IPS-15b (cell line): ENCODE measurements around the gene PM20D1.

Experiments
- H3K27me3 ChIP-seq: one replicate; pipeline ENCODE4 v1.6.1; 2013; ENCODE audit warnings: low read length; ENCODE audit not compliant: control insufficient read depth, insufficient read depth
- H3K36me3 ChIP-seq: one replicate; pipeline ENCODE4 v1.6.1; 2013; ENCODE audit warnings: low read length; ENCODE audit not compliant: control insufficient read depth, insufficient read depth
- H3K4me1 ChIP-seq: one replicate; pipeline ENCODE4 v1.6.1; 2013; ENCODE audit warnings: mild to moderate bottlenecking, low read length; ENCODE audit not compliant: control insufficient read depth, insufficient read depth
- H3K4me3 ChIP-seq: one replicate; pipeline ENCODE4 v1.5.1; 2013; ENCODE audit warnings: low read depth, low read length
- H3K9ac ChIP-seq: one replicate; pipeline ENCODE4 v1.6.1; 2013; ENCODE audit warnings: low read depth, mild to moderate bottlenecking, low read length
- H3K9me3 ChIP-seq: one replicate; pipeline ENCODE4 v1.6.1; 2013; ENCODE audit warnings: mild to moderate bottlenecking, low read length; ENCODE audit not compliant: control insufficient read depth, insufficient read depth

PM20D1 gene

DNA sequence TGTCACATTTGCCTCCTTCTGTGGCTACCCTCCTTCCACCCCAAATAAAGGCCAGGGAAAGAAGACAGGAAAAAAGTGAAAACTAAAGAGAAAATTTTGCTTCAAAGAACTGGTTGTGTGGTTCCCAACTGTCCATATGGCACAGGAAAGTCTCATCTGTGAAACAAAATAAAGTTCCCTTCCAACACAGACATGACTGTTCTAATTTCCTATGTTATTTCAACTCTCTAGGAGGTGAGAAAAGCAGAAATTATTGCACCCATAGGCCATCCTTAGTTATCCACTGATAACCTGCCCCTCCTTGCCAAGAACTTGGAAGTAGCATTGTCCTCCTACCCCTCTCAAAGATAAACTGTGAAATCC, 66.5 kb downstream of the PM20D1 start:
- Histone ChIP-seq H3K4me1 (no peaks in the 10 kb centered on the region), H3K4me3 (no peak overlapping the region), H3K9me3 (no peaks in the 10 kb centered on the region), H3K27me3 (no peaks in the 10 kb centered on the region), H3K36me3 (no peaks in the 10 kb centered on the region), H3K9ac (no peak overlapping the region)

DNA sequence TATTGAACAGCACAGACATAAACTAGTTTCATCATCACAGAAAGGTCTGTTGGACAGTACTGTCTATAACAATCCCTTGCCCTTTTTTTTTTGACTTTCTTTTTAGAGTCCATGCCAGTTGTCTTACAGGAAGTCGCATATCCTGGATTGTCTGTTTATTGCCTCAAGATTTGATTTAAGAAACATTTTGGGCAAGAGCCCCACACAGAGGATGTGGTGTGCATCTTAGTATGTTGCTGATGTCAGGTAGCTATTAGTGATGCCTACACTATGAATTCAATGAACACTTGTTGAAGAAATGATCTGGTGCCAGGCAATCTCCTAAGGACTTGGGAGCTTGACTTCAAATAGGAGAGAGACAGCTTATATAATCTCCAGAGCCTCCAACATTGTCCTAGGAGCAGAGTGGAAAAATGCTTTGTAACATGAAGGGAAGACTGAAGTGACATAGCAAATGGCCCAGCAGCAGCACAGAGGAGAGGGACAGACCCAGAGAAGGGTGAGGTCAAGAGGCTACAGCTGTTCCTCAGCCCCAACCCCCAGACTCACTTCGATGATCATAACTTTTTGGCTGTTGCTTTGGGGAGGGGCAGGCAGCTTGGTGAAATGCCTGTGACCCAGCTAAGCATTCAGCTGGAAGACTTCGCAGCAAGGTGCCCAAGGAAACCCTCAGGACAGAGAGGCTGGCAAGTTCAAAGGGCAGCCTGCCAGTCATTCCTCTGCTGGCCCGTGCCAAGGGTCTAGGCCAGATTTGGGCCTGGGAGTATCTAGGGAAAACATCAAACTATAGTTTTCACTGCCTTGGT, 67.1 kb downstream of the PM20D1 start:
- no peaks in the 10 kb centered on the region for H3K4me1 ChIP-seq
- no peak overlapping the region for H3K4me3 ChIP-seq
- no peaks in the 10 kb centered on the region for H3K27me3 ChIP-seq
- H3K9ac ChIP-seq: no peak overlapping the region
- H3K36me3 ChIP-seq: no peaks in the 10 kb centered on the region
- H3K9me3 ChIP-seq: no peaks in the 10 kb centered on the region

GRCh38 chr1:205780335-205780734, 69.6 kb downstream of the PM20D1 start:
- no peaks in the 10 kb centered on the region for H3K9me3 ChIP-seq

More at GRCh38 chr1:205780335-205780734, 69.6 kb downstream of the PM20D1 start:
- Histone ChIP-seq H3K36me3 (no peaks in the 10 kb centered on the region), H3K9ac (no peak overlapping the region), H3K4me3 (no peak overlapping the region), H3K4me1 (no peaks in the 10 kb centered on the region), H3K27me3 (peaks cover 12% of the 10 kb centered on the region)
